CD4-positive, alpha-beta T cell treated with Interleukin-17A for 4 hours (primary cell): ENCODE results near the gene CCR4.
A peak's percentile ranks its signal among the peaks of the same experiment; 100 is the strongest.

ENCODE experiments used
- DNase-seq: peaks from one replicate; pipeline ENCODE4 v3.0.0-alpha.2; 2020; ENCODE audit warnings: mixed read lengths

Gene CCR4

GRCh38 chr3:32990116-32990515, 38.7 kb downstream of the CCR4 start:
- DNase-seq: no peak

GRCh38 chr3:32991781-32992180, 40.3 kb downstream of the CCR4 start:
- DNase-seq: no peak

- DNase-seq: no peak
Measured at GRCh38 chr3:32992310-32992686, 40.9 kb downstream of the CCR4 start.

- DNase-seq: no peak
Measured at GRCh38 chr3:32994045-32994444, 42.6 kb downstream of the CCR4 start.

GRCh38 chr3:32995098-32995497, 43.7 kb downstream of the CCR4 start:
- no peak for DNase-seq

GRCh38 chr3:32996048-32996754, 44.8 kb downstream of the CCR4 start:
- DNase-seq: no peak

- no peak for DNase-seq
Measured at GRCh38 chr3:32996755-32997091, 45.3 kb downstream of the CCR4 start.

- peak; percentile 21 for DNase-seq
Measured at GRCh38 chr3:32998631-32999451, 47.4 kb downstream of the CCR4 start.

GRCh38 chr3:33000691-33001385, 49.4 kb downstream of the CCR4 start:
- DNase-seq: no peak

- no peak for DNase-seq
Measured at GRCh38 chr3:33001889-33002288, 50.4 kb downstream of the CCR4 start.

- no peak for DNase-seq
Measured at GRCh38 chr3:33003308-33003707, 51.9 kb downstream of the CCR4 start.

GRCh38 chr3:33004205-33004604, 52.8 kb downstream of the CCR4 start:
- DNase-seq: no peak

- no peak for DNase-seq
Measured at GRCh38 chr3:33004961-33005360, 53.5 kb downstream of the CCR4 start.
